ENCODE measurements around the gene NOX5. TPM values are rescaled to one million over a fixed set of nuclear protein-coding genes. Genes with fewer than 3 reads are reported as not detected.

Gene NOX5
- polyA plus RNA-seq, 1 donor from 2014 or later = not detected

- Histone ChIP-seq H3K4me3 (ENCODE audit: low read length) (no peak overlapping the region), H3K79me2 (replicated peaks; ENCODE audit: insufficient read depth, low read length) (no peaks in the 10 kb centered on the region), H4K20me1 (ENCODE audit: insufficient read depth) (no peaks in the 10 kb centered on the region), H3K9ac (ENCODE audit: low read length) (no peak overlapping the region), H3K9me3 (ENCODE audit: low read length) (no peaks in the 10 kb centered on the region), H3K27ac (ENCODE audit: low read length) (no peak overlapping the region), H3F3A (ENCODE audit: insufficient read depth, low read length, poor library complexity, severe bottlenecking) (no peaks in the 10 kb centered on the region), H2AFZ (ENCODE audit: low read depth, low read length) (no peak overlapping the region), H3K9me2 (ENCODE audit: insufficient read depth, low read length) (no peaks in the 10 kb centered on the region), H3K4me2 (ENCODE audit: low read length) (no peak overlapping the region), H3K36me3 (ENCODE audit: insufficient read depth, low read length) (no peaks in the 10 kb centered on the region), H3K27me3 (ENCODE audit: insufficient read depth, low read depth, low read length) (no peaks in the 10 kb centered on the region)
- TF ChIP-seq TAF1 (IDR thresholded peaks at IDR 0.05; ENCODE audit: low read depth) = no peak
- no peak for TF ChIP-seq POLR2AphosphoS5 (IDR thresholded peaks at IDR 0.05)
- TF ChIP-seq MXI1 (conservative IDR thresholded peaks at IDR 0.05; ENCODE audit: poor library complexity, severe bottlenecking) = no peak
- no peak for TF ChIP-seq EZH2 (IDR thresholded peaks at IDR 0.05; ENCODE audit: borderline replicate concordance, insufficient read depth, low read length, poor library complexity, severe bottlenecking)
- TF ChIP-seq RAD21 (conservative IDR thresholded peaks at IDR 0.05) = no peak
- TF ChIP-seq CTCF (IDR thresholded peaks at IDR 0.05; ENCODE audit: poor library complexity, severe bottlenecking) = no peak
Observed at GRCh38 chr15:68985361-68985891, 29.1 kb upstream of the NOX5 start.

- Histone ChIP-seq H2AFZ (ENCODE audit: low read depth, low read length) (no peak overlapping the region), H3K9me2 (ENCODE audit: insufficient read depth, low read length) (no peaks in the 10 kb centered on the region), H3K4me2 (ENCODE audit: low read length) (no peak overlapping the region), H3K36me3 (ENCODE audit: insufficient read depth, low read length) (no peaks in the 10 kb centered on the region), H3K27me3 (ENCODE audit: insufficient read depth, low read depth, low read length) (no peaks in the 10 kb centered on the region), H4K20me1 (ENCODE audit: insufficient read depth) (no peaks in the 10 kb centered on the region), H3K9me3 (ENCODE audit: low read length) (no peaks in the 10 kb centered on the region), H3K27ac (ENCODE audit: low read length) (no peak overlapping the region), H3K79me2 (replicated peaks; ENCODE audit: insufficient read depth, low read length) (no peaks in the 10 kb centered on the region), H3K9ac (ENCODE audit: low read length) (no peak overlapping the region), H3K4me3 (ENCODE audit: low read length) (no peak overlapping the region), H3F3A (ENCODE audit: insufficient read depth, low read length, poor library complexity, severe bottlenecking) (no peaks in the 10 kb centered on the region)
- TF ChIP-seq CTCF (IDR thresholded peaks at IDR 0.05; ENCODE audit: poor library complexity, severe bottlenecking) (no peak), SMC3 (conservative IDR thresholded peaks at IDR 0.05; ENCODE audit: poor library complexity) (no peak), RAD21 (conservative IDR thresholded peaks at IDR 0.05) (no peak), MXI1 (conservative IDR thresholded peaks at IDR 0.05; ENCODE audit: poor library complexity, severe bottlenecking) (no peak), POLR2AphosphoS5 (IDR thresholded peaks at IDR 0.05) (no peak), EZH2 (IDR thresholded peaks at IDR 0.05; ENCODE audit: borderline replicate concordance, insufficient read depth, low read length, poor library complexity, severe bottlenecking) (no peak), EP300 (conservative IDR thresholded peaks at IDR 0.05; ENCODE audit: poor library complexity, severe bottlenecking) (no peak), TAF1 (IDR thresholded peaks at IDR 0.05; ENCODE audit: low read depth) (no peak), REST (IDR thresholded peaks at IDR 0.05; ENCODE audit: borderline replicate concordance) (no peak)
Observed at GRCh38 chr15:68986322-68986721, 28.2 kb upstream of the NOX5 start.
